Endothelial cell of umbilical vein (primary cell): ENCODE results near the gene DSCAML1. TPM values are rescaled to one million over a fixed set of nuclear protein-coding genes. Genes with fewer than 3 reads are reported as not detected.

Source experiments
- BruUV-seq: library from RNA; stranded (reverse); fragments of 400-500 nt; replicated peaks from 2 replicates; lab custom pipeline; 2021; lab: Mats Ljungman, UMichigan
- CTCF ChIA-PET: fragments of 300-600, 350-600 bp; sonication (Branson Sonifier 250); formaldehyde crosslinking; loops from one replicate; lab custom pipeline; 2021; ENCODE audit warnings: antibody characterized with exemption, inconsistent platforms; lab: Charles Lee
- POLR2A ChIA-PET: fragments of 300-600, 350-600 bp; sonication (Branson Sonifier 250); formaldehyde crosslinking; loops from one replicate; lab custom pipeline; 2021; ENCODE audit warnings: antibody characterized with exemption, inconsistent platforms; lab: Charles Lee
- DNase-seq: peaks from one replicate; pipeline ENCODE4 v3.0.0-alpha.2; 2011; ENCODE audit warnings: low read depth, low spot score
- FAIRE-seq: peaks from 2 replicates; lab custom pipeline; 2011; peaks lifted over from hg19 to GRCh38; lab: Jason Lieb, UNC
- H2AFZ ChIP-seq: 2 replicates; pipeline ENCODE4 v1.6.0; 2012; ENCODE audit warnings: low read depth, low read length, control low read depth, inconsistent platforms
- H3K27ac ChIP-seq: 2 replicates; pipeline ENCODE4 v1.5.1; 2011; ENCODE audit warnings: low read depth, mild to moderate bottlenecking, control low read depth, low read length, moderate library complexity; ENCODE audit not compliant: insufficient read depth
- H3K27me3 ChIP-seq, 2 experiments: 2 replicates each; pipeline versions ENCODE4 v1.6.0 to v1.6.1; 2011; ENCODE audit warnings: low read length in 2 of 2, mixed read lengths in 1 of 2; ENCODE audit not compliant: control insufficient read depth in 2 of 2, insufficient read depth in 2 of 2
- H3K36me3 ChIP-seq, 2 experiments: 2 replicates in 1 of 2; 3 replicates in 1 of 2; pipeline ENCODE4 v1.5.1; 2011; ENCODE audit warnings: low read length in 2 of 2, mild to moderate bottlenecking in 1 of 2, moderate library complexity in 1 of 2; ENCODE audit not compliant: control insufficient read depth in 2 of 2, insufficient read depth in 2 of 2; ENCODE audit errors: extremely low read depth in 1 of 2
- H3K4me1 ChIP-seq: 3 replicates; pipeline ENCODE4 v1.5.1; 2011; ENCODE audit warnings: mild to moderate bottlenecking, low read length; ENCODE audit not compliant: control insufficient read depth, insufficient read depth; ENCODE audit errors: extremely low read depth
- H3K4me2 ChIP-seq: 2 replicates; pipeline ENCODE4 v1.6.1; 2011; ENCODE audit warnings: low read length, control low read depth, mixed read lengths; ENCODE audit not compliant: insufficient read depth
- H3K4me3 ChIP-seq, 3 experiments: fragments of 200-600 bp in 1 of 3; sonication (generic), shearing (Covaris generic) in 1 of 3; replicated peaks in 1 of 3; 2 replicates each; pipeline ENCODE4 v1.5.1; 2011 to 2016; ENCODE audit warnings: control low read depth in 3 of 3, low read length in 3 of 3, mild to moderate bottlenecking in 2 of 3, inconsistent platforms in 1 of 3, low read depth in 1 of 3, moderate library complexity in 1 of 3; ENCODE audit not compliant: insufficient read depth in 1 of 3
- H3K79me2 ChIP-seq: 2 replicates; pipeline ENCODE4 v1.6.0; 2012; ENCODE audit warnings: low read length, inconsistent platforms; ENCODE audit not compliant: control insufficient read depth, insufficient read depth
- H3K9ac ChIP-seq: replicated peaks from 2 replicates; pipeline ENCODE3; 2011; ENCODE audit warnings: low read length, control low read depth; ENCODE audit not compliant: insufficient read depth; ENCODE audit errors: extremely low read depth
- H3K9me1 ChIP-seq: replicated peaks from 3 replicates; pipeline ENCODE4 v1.6.0; 2011; ENCODE audit warnings: mild to moderate bottlenecking, low read length; ENCODE audit not compliant: control insufficient read depth, insufficient read depth; ENCODE audit errors: extremely low read depth
- H3K9me3 ChIP-seq: replicated peaks from 2 replicates; pipeline ENCODE4 v1.5.1; 2012; ENCODE audit warnings: low read length, inconsistent platforms; ENCODE audit not compliant: control insufficient read depth, insufficient read depth
- H4K20me1 ChIP-seq: replicated peaks from 2 replicates; pipeline ENCODE3; 2011; ENCODE audit warnings: mild to moderate bottlenecking, low read length; ENCODE audit not compliant: control insufficient read depth, insufficient read depth; ENCODE audit errors: extremely low read depth
- FOS ChIP-seq: IDR thresholded peaks from 2 replicates; pipeline ENCODE4 v1.6.1; 2011; ENCODE audit warnings: mild to moderate bottlenecking, low read length, moderate library complexity, borderline replicate concordance; ENCODE audit not compliant: insufficient read depth
- JUN ChIP-seq: IDR thresholded peaks from 2 replicates; pipeline ENCODE4 v1.6.1; 2011; ENCODE audit warnings: borderline replicate concordance, low read depth; ENCODE audit not compliant: insufficient read length, insufficient read depth
- MYC ChIP-seq: IDR thresholded peaks from one replicate; pipeline ENCODE4 v1.6.1; 2011; ENCODE audit warnings: mild to moderate bottlenecking, low read depth, low read length
- POLR2A ChIP-seq: IDR thresholded peaks from 2 replicates; pipeline ENCODE4 v1.6.1; 2012; ENCODE audit warnings: low read depth, mild to moderate bottlenecking, control low read depth, low read length
- POLR2AphosphoS5 ChIP-seq: IDR thresholded peaks from 2 replicates; pipeline ENCODE4 v1.6.1; 2012; ENCODE audit warnings: low read depth, mild to moderate bottlenecking, control low read depth, low read length, moderate library complexity; ENCODE audit not compliant: insufficient read depth
- dilution Hi-C: fragments of 300-500 bp; cut with MboI; formaldehyde crosslinking; loops from one replicate; pipeline ENCODE4 v1.15.0; 2019; ENCODE audit warnings: low sequenced_read_pairs; ENCODE audit not compliant: extremely low pct_ligation_motif_present
- intact Hi-C: fragments of 100-400 bp; cut with micrococcal nuclease; formaldehyde crosslinking; loops from one replicate; pipeline ENCODE4 v1.10.0; 2022
- polyA plus RNA-seq, 4 experiments: library from polyadenylated mRNA; depleted of rRNA in 3 of 4; stranded (reverse) in 3 of 4; unstranded in 1 of 4; fragments of >200 nt; gene quantifications; 2 replicates each; pipeline versions ENCODE4 v1.2.1 to v1.2.3, GENCODE V29; 2011 to 2012; ENCODE audit warnings: missing spikeins in 1 of 4
- total RNA-seq: library from RNA; stranded (reverse); gene quantifications from 2 replicates; pipeline ENCODE4 v1.2.3, GENCODE V29; 2021
- TF ChIP-seq, protein P1 (sequence below): IDR thresholded peaks from 2 replicates; pipeline ENCODE4 v1.6.1; 2011; ENCODE audit not compliant: insufficient read depth, insufficient read length
- TF ChIP-seq, protein P2 (sequence below), 2 donors: IDR thresholded peaks; 1 replicate in 1 of 2; 2 replicates in 1 of 2; pipeline ENCODE4 v1.5.1; 2011; ENCODE audit warnings: low read length in 2 of 2, mild to moderate bottlenecking in 2 of 2, moderate library complexity in 2 of 2, control low read depth in 1 of 2, inconsistent platforms in 1 of 2, low read depth in 1 of 2; ENCODE audit not compliant: insufficient read depth in 1 of 2; ENCODE audit errors: extremely low read depth in 1 of 2

Gene DSCAML1
- total and polyA plus RNA-seq, 2 donors (not counting 3 experiments of a cell fraction or from before 2014, with no cell fraction given) = not detected

DNA sequence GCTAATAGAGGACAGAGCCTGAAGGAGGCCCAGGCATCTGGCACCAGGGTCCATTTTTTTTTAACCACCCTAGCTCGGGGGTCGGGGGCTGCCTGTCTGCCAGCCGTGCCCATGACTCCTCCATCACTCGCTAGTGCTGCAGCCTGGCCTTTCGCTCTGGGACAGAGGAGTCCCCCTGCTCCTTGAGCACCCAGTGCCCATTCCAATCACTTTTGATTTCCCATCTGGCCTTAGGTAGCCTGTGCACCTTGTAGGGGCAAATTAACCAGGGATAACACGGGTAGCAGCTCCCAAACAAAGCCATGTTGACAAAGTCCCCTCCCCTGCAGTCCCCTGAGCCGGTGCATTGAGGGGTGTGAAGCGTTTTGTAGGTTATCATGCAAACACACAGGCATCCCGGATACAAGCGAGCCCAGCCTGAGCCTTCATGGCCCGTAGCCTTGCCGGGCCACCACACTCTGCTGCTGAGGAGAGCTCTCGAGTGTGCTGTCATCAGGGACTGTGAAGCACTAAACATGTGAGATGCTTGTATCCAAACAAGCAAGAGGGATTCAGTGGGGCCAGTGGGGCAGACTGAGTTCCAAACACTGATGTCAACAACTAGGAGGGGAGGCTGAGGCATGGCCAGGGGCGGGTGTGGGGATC lies 208.7 kb downstream of the DSCAML1 start:
- FAIRE-seq (no peak), DNase-seq (no peak)
- Histone ChIP-seq H3K9me3 (no peaks in the 10 kb centered on the region), H2AFZ (no peak overlapping the region), H3K4me3 (no peak overlapping the region), H3K4me1 (no peaks in the 10 kb centered on the region), H3K27ac (no peak overlapping the region), H3K4me2 (no peak overlapping the region), H3K9me1 (no peaks in the 10 kb centered on the region), H3K27me3 (no peaks in the 10 kb centered on the region), H3K36me3 (no peaks in the 10 kb centered on the region), H3K79me2 (no peaks in the 10 kb centered on the region), H4K20me1 (no peaks in the 10 kb centered on the region), H3K9ac (no peak overlapping the region)
- intact Hi-C loops = no loop called here
- CTCF ChIA-PET = no interaction called here
- TF ChIP-seq POLR2AphosphoS5 (no peak), MYC (no peak), POLR2A (no peak)
- TF ChIP-seq, protein P1, sequence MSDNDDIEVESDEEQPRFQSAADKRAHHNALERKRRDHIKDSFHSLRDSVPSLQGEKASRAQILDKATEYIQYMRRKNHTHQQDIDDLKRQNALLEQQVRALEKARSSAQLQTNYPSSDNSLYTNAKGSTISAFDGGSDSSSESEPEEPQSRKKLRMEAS = no peak
- no TSS peak for BruUV-seq
- POLR2A ChIA-PET = no interaction called here
- dilution Hi-C loops = no loop called here

DNA sequence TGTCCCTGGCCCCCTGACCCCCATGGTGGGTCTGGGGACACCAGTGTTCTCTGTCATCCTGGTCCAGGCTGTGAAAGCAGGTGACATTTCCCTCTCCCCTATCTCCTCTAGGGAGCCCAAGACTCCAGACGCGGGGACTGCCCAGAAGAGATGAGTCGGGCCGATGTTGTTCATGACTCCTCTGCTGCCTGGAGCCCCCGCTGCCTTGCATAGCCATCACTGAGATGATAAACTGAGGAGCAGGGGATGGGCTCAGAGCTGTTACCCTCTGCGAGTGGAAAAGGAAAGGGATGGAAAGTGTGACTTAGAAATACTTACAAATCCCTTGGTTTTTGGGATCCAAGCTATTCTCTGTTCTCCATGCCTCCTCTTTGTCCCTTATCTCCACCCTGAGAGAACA lies 209.6 kb downstream of the DSCAML1 start:
- Histone ChIP-seq H3K36me3 (no peaks in the 10 kb centered on the region), H3K4me3 (no peak overlapping the region), H3K9me3 (no peaks in the 10 kb centered on the region), H3K79me2 (no peaks in the 10 kb centered on the region), H4K20me1 (no peaks in the 10 kb centered on the region), H2AFZ (no peak overlapping the region), H3K9ac (no peak overlapping the region), H3K9me1 (no peaks in the 10 kb centered on the region), H3K27me3 (no peaks in the 10 kb centered on the region), H3K4me1 (no peaks in the 10 kb centered on the region), H3K4me2 (no peak overlapping the region), H3K27ac (no peak overlapping the region)
- TF ChIP-seq FOS (no peak), MYC (no peak), JUN (no peak)
- TF ChIP-seq, protein P2, sequence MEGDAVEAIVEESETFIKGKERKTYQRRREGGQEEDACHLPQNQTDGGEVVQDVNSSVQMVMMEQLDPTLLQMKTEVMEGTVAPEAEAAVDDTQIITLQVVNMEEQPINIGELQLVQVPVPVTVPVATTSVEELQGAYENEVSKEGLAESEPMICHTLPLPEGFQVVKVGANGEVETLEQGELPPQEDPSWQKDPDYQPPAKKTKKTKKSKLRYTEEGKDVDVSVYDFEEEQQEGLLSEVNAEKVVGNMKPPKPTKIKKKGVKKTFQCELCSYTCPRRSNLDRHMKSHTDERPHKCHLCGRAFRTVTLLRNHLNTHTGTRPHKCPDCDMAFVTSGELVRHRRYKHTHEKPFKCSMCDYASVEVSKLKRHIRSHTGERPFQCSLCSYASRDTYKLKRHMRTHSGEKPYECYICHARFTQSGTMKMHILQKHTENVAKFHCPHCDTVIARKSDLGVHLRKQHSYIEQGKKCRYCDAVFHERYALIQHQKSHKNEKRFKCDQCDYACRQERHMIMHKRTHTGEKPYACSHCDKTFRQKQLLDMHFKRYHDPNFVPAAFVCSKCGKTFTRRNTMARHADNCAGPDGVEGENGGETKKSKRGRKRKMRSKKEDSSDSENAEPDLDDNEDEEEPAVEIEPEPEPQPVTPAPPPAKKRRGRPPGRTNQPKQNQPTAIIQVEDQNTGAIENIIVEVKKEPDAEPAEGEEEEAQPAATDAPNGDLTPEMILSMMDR (IDR thresholded peaks at IDR 0.05; ENCODE audit: extremely low read depth in 1 of 2, insufficient read depth in 1 of 2, low read depth in 1 of 2, low read length in 2 of 2) = no peak
- intact Hi-C loops (no loop called here), dilution Hi-C loops (no loop called here)
- BruUV-seq = no TSS peak
- DNase-seq (no peak), FAIRE-seq (no peak)
- ChIA-PET CTCF (no interaction called here), POLR2A (no interaction called here)
